ENCODE results near the gene MEIS3. TPM values are rescaled to one million over a fixed set of nuclear protein-coding genes. Genes with fewer than 3 reads are reported as not detected.

Gene MEIS3
- total RNA-seq, 1 experiment from 2014 or later: 35.8 TPM

- H3K9me2 ChIP-seq (ENCODE audit: insufficient read depth): no peaks in the 10 kb centered on the region
- no peak for DNase-seq (ENCODE audit: low read depth, low spot score)
- no peak for ATAC-seq
- CTCF ChIA-PET: interaction anchor here (1.3 kb wide), 1 partner anchor 10 kb away, joined by 4 read pairs; no protein-coding TSS in a partner anchor
- no peaks in the 10 kb centered on the region for H4K20me1 ChIP-seq (ENCODE audit: insufficient read depth)
- no peak overlapping the region for H3K4me2 ChIP-seq (ENCODE audit: low read length)
- BruUV-seq (replicated peaks): no TSS peak
- intact Hi-C loops (cut with micrococcal nuclease): no loop called here
- H2AFZ ChIP-seq (ENCODE audit: low read depth, low read length, poor library complexity, severe bottlenecking): no peak overlapping the region
- H3K9me3 ChIP-seq (ENCODE audit: control insufficient read depth in 1 of 2, insufficient read depth in 1 of 2, low read depth in 1 of 2, low read length in 2 of 2): no peaks in the 10 kb centered on the region
- no peak overlapping the region for H3K9ac ChIP-seq (ENCODE audit: low read length)
- no peak overlapping the region for H3K4me3 ChIP-seq (replicated peaks in 1 of 2; ENCODE audit: low read depth in 1 of 2, low read length in 2 of 2)
- POLR2A ChIA-PET: no interaction called here
- H3K4me1 ChIP-seq (ENCODE audit: control insufficient read depth in 1 of 2, insufficient read depth in 2 of 2, low read length in 2 of 2): 0 out of 4 replicates have a peak, but pooled peaks cover 0 to 4% of the 10 kb centered on the region in 2 experiments
- TF ChIP-seq EGR1 (IDR thresholded peaks at IDR 0.05; ENCODE audit: low read depth) (no peak), CTCF (IDR thresholded peaks at IDR 0.05 in 2 of 3, conservative IDR thresholded peaks at IDR 0.05 in 1 of 3; ENCODE audit: borderline replicate concordance in 1 of 3, insufficient read depth in 1 of 3, low read depth in 2 of 3, low read length in 2 of 3) (no peak), ZNF274 (IDR thresholded peaks at IDR 0.05; ENCODE audit: low read depth, low read length) (no peak), EZH2 (IDR thresholded peaks at IDR 0.05) (no peak), POLR2A (IDR thresholded peaks at IDR 0.05; ENCODE audit: borderline replicate concordance, extremely low read depth, insufficient read depth, insufficient read length) (no peak), REST (IDR thresholded peaks at IDR 0.05; ENCODE audit: low read depth) (no peak), CBX3 (IDR thresholded peaks at IDR 0.05; ENCODE audit: low read depth) (no peak), FOSL1 (IDR thresholded peaks at IDR 0.05; ENCODE audit: low read depth) (no peak), SP1 (IDR thresholded peaks at IDR 0.05; ENCODE audit: low read depth) (no peak), TCF7L2 (IDR thresholded peaks at IDR 0.05; ENCODE audit: borderline replicate concordance, extremely low read depth, insufficient read depth, insufficient read length) (no peak), CEBPB (IDR thresholded peaks at IDR 0.05; ENCODE audit: low read depth) (no peak), ZBTB33 (IDR thresholded peaks at IDR 0.05; ENCODE audit: extremely low read depth, insufficient replicate concordance, low read length) (no peak), SRF (IDR thresholded peaks at IDR 0.05; ENCODE audit: low read depth) (no peak), MAX (IDR thresholded peaks at IDR 0.05) (no peak), SIN3A (IDR thresholded peaks at IDR 0.05; ENCODE audit: low read depth) (no peak), ATF3 (IDR thresholded peaks at IDR 0.05) (no peak), YY1 (IDR thresholded peaks at IDR 0.05; ENCODE audit: extremely low read depth, insufficient replicate concordance, low read depth, low read length) (no peak), RAD21 (IDR thresholded peaks at IDR 0.05; ENCODE audit: low read depth) (no peak), EZH2phosphoT487 (IDR thresholded peaks at IDR 0.05; ENCODE audit: borderline replicate concordance) (no peak), ELF1 (IDR thresholded peaks at IDR 0.05; ENCODE audit: borderline replicate concordance, low read depth) (no peak)
- H3K27ac ChIP-seq (ENCODE audit: low read depth, low read length): no peak overlapping the region
- H3K27me3 ChIP-seq (ENCODE audit: insufficient read depth, low read length): no peaks in the 10 kb centered on the region
- peaks cover 12 to 28% of the 10 kb centered on the region in 2 experiments; a peak in 3 of 4 replicates for H3K36me3 ChIP-seq (ENCODE audit: control insufficient read depth in 1 of 2, insufficient read depth in 2 of 2, low read length in 2 of 2)
- RAD21 ChIA-PET (ENCODE audit: low non-redundant PET in 1 of 2, low total read pairs in 2 of 2, uncharacterized antibody in 2 of 2, unreplicated experiment in 2 of 2): no interaction called here
- H3K79me2 ChIP-seq (ENCODE audit: insufficient read depth, low read length): no peaks in the 10 kb centered on the region
Measured at GRCh38 chr19:47381121-47381520, 38.2 kb downstream of the MEIS3 start.
